SK-N-SH treated with all-trans-retinoic acid at 6 μM for 48 hours (cell line): Measurements from ENCODE around the gene PIK3C2B.

Experiments used
- ATAC-seq: fragments of 200-7000 bp; cut with Tn5 transposase; 3 replicates; pipeline ENCODE4 v1.9.1; 2020; ENCODE audit warnings: mild to moderate bottlenecking, moderate library complexity
- ARNTL ChIP-seq: fragments of 450-650 bp; formaldehyde crosslinking; IDR thresholded peaks from 2 replicates; pipeline ENCODE4 v1.5.0; 2020; ENCODE audit warnings: low read depth, mild to moderate bottlenecking, moderate library complexity, borderline replicate concordance
- BACH2 ChIP-seq: fragments of 250-450 bp; sonication (Bioruptor Pico); IDR thresholded peaks from 2 replicates; pipeline ENCODE4 v1.9.0; 2021; ENCODE audit warnings: mild to moderate bottlenecking, borderline replicate concordance
- CREB5 ChIP-seq: fragments of 250-450 bp; sonication (Bioruptor Pico); IDR thresholded peaks from 2 replicates; pipeline ENCODE4 v1.5.1; 2020; ENCODE audit warnings: low read depth, mild to moderate bottlenecking, moderate library complexity
- CSDC2 ChIP-seq: fragments of 250-450 bp; sonication (Bioruptor Pico); IDR thresholded peaks from 2 replicates; pipeline ENCODE4 v1.5.0; 2020; ENCODE audit warnings: mild to moderate bottlenecking, moderate library complexity
- CSRNP3 ChIP-seq: fragments of 250-450 bp; sonication (Bioruptor Pico); IDR thresholded peaks from 2 replicates; pipeline ENCODE4 v1.5.1; 2021; ENCODE audit warnings: mild to moderate bottlenecking, moderate library complexity
- ESRRG ChIP-seq: fragments of 250-450 bp; sonication (Bioruptor Pico); IDR thresholded peaks from 2 replicates; pipeline ENCODE4 v1.6.1; 2021; ENCODE audit warnings: mild to moderate bottlenecking
- GLIS3 ChIP-seq: fragments of 250-450 bp; sonication (Bioruptor Pico); IDR thresholded peaks from 2 replicates; pipeline ENCODE4 v1.5.0; 2020; ENCODE audit warnings: mild to moderate bottlenecking, moderate library complexity
- ISL1 ChIP-seq: fragments of 250-450 bp; sonication (Bioruptor Pico); IDR thresholded peaks from 2 replicates; pipeline ENCODE4 v2.1.2; 2022; ENCODE audit warnings: mild to moderate bottlenecking, moderate library complexity
- OSR1 ChIP-seq: fragments of 250-450 bp; sonication (Bioruptor Pico); IDR thresholded peaks from 2 replicates; pipeline ENCODE4 v1.8.0; 2022; ENCODE audit warnings: moderate library complexity, mild to moderate bottlenecking, inconsistent platforms
- PATZ1 ChIP-seq: fragments of 250-450 bp; sonication (Bioruptor Pico); IDR thresholded peaks from 2 replicates; pipeline ENCODE4 v1.8.0; 2020; ENCODE audit warnings: mild to moderate bottlenecking, moderate library complexity, borderline replicate concordance
- POU6F1 ChIP-seq: fragments of 250-450 bp; sonication (Bioruptor Pico); IDR thresholded peaks from 2 replicates; pipeline ENCODE4 v1.8.0; 2021; ENCODE audit warnings: low read depth, mild to moderate bottlenecking, moderate library complexity, borderline replicate concordance
- PPARA ChIP-seq: fragments of 250-450 bp; sonication (Bioruptor Pico); IDR thresholded peaks from 2 replicates; pipeline ENCODE4 v1.5.0; 2020; ENCODE audit warnings: mild to moderate bottlenecking, borderline replicate concordance
- RARB ChIP-seq: fragments of 250-450 bp; sonication (Bioruptor Pico); IDR thresholded peaks from 2 replicates; pipeline ENCODE4 v1.8.0; 2021; ENCODE audit warnings: mild to moderate bottlenecking, moderate library complexity
- SNAI2 ChIP-seq: fragments of 250-450 bp; sonication (Bioruptor Pico); IDR thresholded peaks from 2 replicates; pipeline ENCODE4 v1.5.0; 2020; ENCODE audit warnings: mild to moderate bottlenecking, moderate library complexity
- TOX ChIP-seq: fragments of 250-450 bp; sonication (Bioruptor Pico); IDR thresholded peaks from 2 replicates; pipeline ENCODE4 v1.8.0; 2021; ENCODE audit warnings: mild to moderate bottlenecking, moderate library complexity, borderline replicate concordance
- TSHZ2 ChIP-seq: fragments of 250-450 bp; sonication (Bioruptor Pico); IDR thresholded peaks from 2 replicates; pipeline ENCODE4 v1.5.0; 2020; ENCODE audit warnings: mild to moderate bottlenecking, moderate library complexity
- ZC3H10 ChIP-seq: fragments of 250-450 bp; sonication (Bioruptor Pico); IDR thresholded peaks from 2 replicates; pipeline ENCODE4 v1.5.1; 2021; ENCODE audit warnings: mild to moderate bottlenecking, moderate library complexity
- ZFP3 ChIP-seq: fragments of 250-450 bp; sonication (Bioruptor Pico); IDR thresholded peaks from 2 replicates; pipeline ENCODE4 v1.5.0; 2020; ENCODE audit warnings: mild to moderate bottlenecking, moderate library complexity
- ZFP30 ChIP-seq: fragments of 450-650 bp; formaldehyde crosslinking; IDR thresholded peaks from 2 replicates; pipeline ENCODE4 v1.5.0; 2022; ENCODE audit warnings: mild to moderate bottlenecking, moderate library complexity
- ZNF565 ChIP-seq: fragments of 450-650 bp; formaldehyde crosslinking; conservative IDR thresholded peaks from 2 replicates; pipeline ENCODE4 v1.5.0; 2020; ENCODE audit warnings: low read depth, mild to moderate bottlenecking, moderate library complexity
- ZNF8 ChIP-seq: fragments of 450-650 bp; formaldehyde crosslinking; IDR thresholded peaks from 2 replicates; pipeline ENCODE4 v1.5.0; 2020; ENCODE audit warnings: mild to moderate bottlenecking, moderate library complexity

PIK3C2B gene

GRCh38 chr1:204447190-204447589 is 47.4 kb downstream of the PIK3C2B start:
- no peak for ATAC-seq

GRCh38 chr1:204446413-204447111 is 48.0 kb downstream of the PIK3C2B start:
- ATAC-seq = peak; percentile 98
- TF ChIP-seq ESRRG = no peak
- TF ChIP-seq OSR1 = no peak
- no peak for TF ChIP-seq ZFP3
- TF ChIP-seq RARB (CRISPR knock-in tag) = no peak
- no peak for TF ChIP-seq ZNF565
- TF ChIP-seq CREB5 (CRISPR knock-in tag) = no peak
- TF ChIP-seq PPARA (CRISPR knock-in tag) = no peak
- no peak for TF ChIP-seq PATZ1 (CRISPR knock-in tag)
- TF ChIP-seq CSDC2 (CRISPR knock-in tag) = no peak
- TF ChIP-seq ZC3H10 (CRISPR knock-in tag) = no peak
- TF ChIP-seq SNAI2 (CRISPR knock-in tag) = no peak
- TF ChIP-seq TSHZ2 (CRISPR knock-in tag) = no peak
- no peak for TF ChIP-seq ZNF8 (CRISPR knock-in tag)
- no peak for TF ChIP-seq ISL1 (CRISPR knock-in tag)
- TF ChIP-seq GLIS3 (CRISPR knock-in tag) = no peak
- no peak for TF ChIP-seq POU6F1
- TF ChIP-seq ARNTL (CRISPR knock-in tag) = no peak
- no peak for TF ChIP-seq ZFP30 (CRISPR knock-in tag)
- no peak for TF ChIP-seq CSRNP3 (CRISPR knock-in tag)
- no peak for TF ChIP-seq TOX (CRISPR knock-in tag)

More at GRCh38 chr1:204447190-204447589, 47.4 kb downstream of the PIK3C2B start:
- TF ChIP-seq BACH2 (CRISPR knock-in tag) (no peak), SNAI2 (CRISPR knock-in tag) (no peak), PPARA (CRISPR knock-in tag) (no peak), CSDC2 (CRISPR knock-in tag) (no peak), ZNF565 (no peak), CREB5 (CRISPR knock-in tag) (no peak), RARB (CRISPR knock-in tag) (no peak)
- TF ChIP-seq, all 23 proteins: peak for 0
